Hepatocyte (in vitro differentiated cells): ENCODE measurements around the gene SPSB1. TPM values are rescaled to one million over a fixed set of nuclear protein-coding genes. Genes with fewer than 3 reads are reported as not detected.

Experiments
- DNase-seq: peaks from one replicate; pipeline ENCODE4 v3.0.0-alpha.2; 2016; ENCODE audit warnings: low spot score
- H2AFZ ChIP-seq: fragments of 200-600 bp; sonication (generic); 2 replicates; pipeline ENCODE4 v1.6.0; 2016; ENCODE audit warnings: antibody characterized with exemption, mild to moderate bottlenecking
- H3K27ac ChIP-seq: fragments of 200-600 bp; sonication (generic); 2 replicates; pipeline ENCODE4 v1.5.1; 2016; ENCODE audit warnings: mild to moderate bottlenecking
- H3K27me3 ChIP-seq: fragments of 200-600 bp; sonication (generic); 2 replicates; pipeline ENCODE4 v1.6.1; 2016
- H3K36me3 ChIP-seq: fragments of 200-600 bp; sonication (generic); replicated peaks from 2 replicates; pipeline ENCODE4 v1.5.1; 2016; ENCODE audit warnings: low read depth; ENCODE audit not compliant: insufficient read depth
- H3K4me1 ChIP-seq: fragments of 200-600 bp; sonication (generic); 2 replicates; pipeline ENCODE4 v1.5.1; 2016; ENCODE audit warnings: mild to moderate bottlenecking, moderate library complexity; ENCODE audit not compliant: insufficient read depth
- H3K4me2 ChIP-seq: fragments of 200-600 bp; sonication (generic); 2 replicates; pipeline ENCODE4 v1.6.0; 2016
- H3K4me3 ChIP-seq: fragments of 200-600 bp; sonication (generic); 2 replicates; pipeline ENCODE4 v1.5.1; 2016; ENCODE audit warnings: mild to moderate bottlenecking
- H3K79me2 ChIP-seq: fragments of 200-600 bp; sonication (generic); 2 replicates; pipeline ENCODE4 v1.6.0; 2017; ENCODE audit warnings: mild to moderate bottlenecking
- H3K9me2 ChIP-seq: fragments of 200-600 bp; sonication (generic); replicated peaks from 2 replicates; pipeline ENCODE4 v1.6.0; 2017; ENCODE audit warnings: mild to moderate bottlenecking; ENCODE audit not compliant: insufficient read depth
- H3K9me3 ChIP-seq: fragments of 200-600 bp; sonication (generic); 2 replicates; pipeline ENCODE4 v1.5.1; 2016; ENCODE audit warnings: low read depth, mild to moderate bottlenecking
- H4K20me1 ChIP-seq: fragments of 200-600 bp; sonication (generic); 2 replicates; pipeline ENCODE4 v1.6.0; 2016; ENCODE audit warnings: mild to moderate bottlenecking; ENCODE audit not compliant: insufficient read depth, poor library complexity, severe bottlenecking
- CTCF ChIP-seq: fragments of 200-600 bp; sonication (generic); IDR thresholded peaks from 2 replicates; pipeline ENCODE4 v1.5.1; 2016; ENCODE audit warnings: antibody characterized with exemption, mild to moderate bottlenecking; ENCODE audit not compliant: poor library complexity
- EZH2 ChIP-seq: fragments of 200-600 bp; sonication (generic); IDR thresholded peaks from 2 replicates; pipeline ENCODE4 v1.6.1; 2016; ENCODE audit warnings: antibody characterized with exemption, mild to moderate bottlenecking, borderline replicate concordance
- EZH2phosphoT487 ChIP-seq: fragments of 200-600 bp; sonication (generic); IDR thresholded peaks from one replicate; pipeline ENCODE4 v1.6.1; 2018; ENCODE audit warnings: antibody characterized with exemption, mild to moderate bottlenecking, low read depth, moderate library complexity; ENCODE audit not compliant: unreplicated experiment, severe bottlenecking
- WGBS: methylation state at CpG from one replicate; pipeline ENCODE4 v1.1.6; 2016; ENCODE audit warnings: low lambda C conversion rate; ENCODE audit errors: missing lambda C conversion rate; 5-methylcytosine and 5-hydroxymethylcytosine counted together
- polyA plus RNA-seq: library from polyadenylated mRNA; unstranded; fragments of >200 nt; fragmentation: Nextera tagmentation; extraction: Ambion mirVana; gene quantifications from 2 replicates; pipeline ENCODE4 v1.2.1, GENCODE V29; 2016
- total RNA-seq: library from RNA; depleted of rRNA; stranded (reverse); fragments of >200 nt; gene quantifications from 2 replicates; pipeline ENCODE4 v1.2.3, GENCODE V29; 2014

Gene SPSB1
- total and polyA plus RNA-seq, 2 experiments from 2014 or later, result 61.3 to 102 TPM

- Histone ChIP-seq H3K27ac (peak overlapping the region; percentile 89), H2AFZ (no peak overlapping the region), H3K79me2 (peaks cover 67% of the 10 kb centered on the region), H3K36me3 (no peaks in the 10 kb centered on the region), H4K20me1 (peaks cover 43% of the 10 kb centered on the region), H3K4me3 (peak overlapping the region; percentile 98), H3K27me3 (no peaks in the 10 kb centered on the region), H3K9me2 (no peaks in the 10 kb centered on the region), H3K4me2 (peak overlapping the region; percentile 82), H3K9me3 (no peaks in the 10 kb centered on the region), H3K4me1 (peaks cover 42% of the 10 kb centered on the region)
- peak; percentile 38 for TF ChIP-seq CTCF
- no peak for TF ChIP-seq EZH2phosphoT487
- TF ChIP-seq EZH2, result no peak
- WGBS, result 36% methylated on average over 10 of the region's 10 CpGs
- peak; percentile 61 for DNase-seq
Observed at GRCh38 chr1:9294910-9295636, 2.4 kb downstream of the SPSB1 start.

- H3K27me3 ChIP-seq, result no peaks in the 10 kb centered on the region
- peak overlapping the region; percentile 89 for H3K27ac ChIP-seq
- peaks cover 50% of the 10 kb centered on the region for H4K20me1 ChIP-seq
- no peak for DNase-seq
- peak overlapping the region; percentile 82 for H3K4me2 ChIP-seq
- H3K9me2 ChIP-seq, result no peaks in the 10 kb centered on the region
- no peak overlapping the region for H3K4me3 ChIP-seq
- 73% methylated on average over 9 of the region's 9 CpGs for WGBS
- H3K9me3 ChIP-seq, result no peaks in the 10 kb centered on the region
- peaks cover 48% of the 10 kb centered on the region for H3K4me1 ChIP-seq
- peaks cover 75% of the 10 kb centered on the region for H3K79me2 ChIP-seq
- no peaks in the 10 kb centered on the region for H3K36me3 ChIP-seq
- H2AFZ ChIP-seq, result no peak overlapping the region
- no peak for TF ChIP-seq EZH2phosphoT487
- no peak for TF ChIP-seq EZH2
- no peak for TF ChIP-seq CTCF
Observed at GRCh38 chr1:9295884-9296283, 3.2 kb downstream of the SPSB1 start.

- H3K9me2 ChIP-seq, result no peaks in the 10 kb centered on the region
- H2AFZ ChIP-seq, result no peak overlapping the region
- peak overlapping the region; percentile 82 for H3K4me2 ChIP-seq
- H3K79me2 ChIP-seq, result peaks cover 85% of the 10 kb centered on the region
- no peaks in the 10 kb centered on the region for H3K27me3 ChIP-seq
- H3K36me3 ChIP-seq, result no peaks in the 10 kb centered on the region
- 82% methylated on average over 6 of the region's 6 CpGs for WGBS
- H3K4me3 ChIP-seq, result no peak overlapping the region
- no peak for TF ChIP-seq EZH2phosphoT487
- no peak for TF ChIP-seq CTCF
- no peak for TF ChIP-seq EZH2
- peaks cover 55% of the 10 kb centered on the region for H4K20me1 ChIP-seq
- no peak for DNase-seq
- H3K27ac ChIP-seq, result peak overlapping the region; percentile 63
- no peaks in the 10 kb centered on the region for H3K9me3 ChIP-seq
- H3K4me1 ChIP-seq, result peaks cover 44% of the 10 kb centered on the region
Observed at GRCh38 chr1:9296850-9297249, 4.2 kb downstream of the SPSB1 start.

GRCh38 chr1:9297831-9298230 is 5.1 kb downstream of the SPSB1 start:
- TF ChIP-seq EZH2 (no peak), CTCF (no peak), EZH2phosphoT487 (no peak)
- 63% methylated on average over 9 of the region's 9 CpGs for WGBS
- H2AFZ ChIP-seq, result no peak overlapping the region
- no peaks in the 10 kb centered on the region for H3K36me3 ChIP-seq
- DNase-seq, result no peak
- peaks cover 95% of the 10 kb centered on the region for H3K79me2 ChIP-seq
- H4K20me1 ChIP-seq, result peaks cover 65% of the 10 kb centered on the region
- peak overlapping the region; percentile 63 for H3K27ac ChIP-seq
- H3K27me3 ChIP-seq, result no peaks in the 10 kb centered on the region
- H3K4me2 ChIP-seq, result peak overlapping the region; percentile 82
- H3K4me3 ChIP-seq, result no peak overlapping the region
- peaks cover 47% of the 10 kb centered on the region for H3K4me1 ChIP-seq
- H3K9me2 ChIP-seq, result no peaks in the 10 kb centered on the region
- no peaks in the 10 kb centered on the region for H3K9me3 ChIP-seq
